T-helper 2 cell treated with Interferon-gamma antibody and Interleukin-4, amounts not matched to agents 100 ng/mL and 5 ng/mL, for 36 hours (primary cell): ENCODE data around the gene TGFBR3. TPM values are rescaled to one million over a fixed set of nuclear protein-coding genes. Genes with fewer than 3 reads are reported as not detected.

Experiments used
- intact Hi-C: fragments of 100-400 bp; cut with micrococcal nuclease; formaldehyde crosslinking; loops from one replicate; pipeline ENCODE4 v1.15.1; 2023
- total RNA-seq: library from RNA; stranded (reverse); gene quantifications from 2 replicates; pipeline ENCODE4 v1.2.3, GENCODE V29; 2022

TGFBR3 gene
- total RNA-seq, 1 donor from 2014 or later = 14.5 TPM

GRCh38 chr1:91661121-91661520 is 224.8 kb downstream of the TGFBR3 start:
- intact Hi-C loops = no loop called here

- intact Hi-C loops = no loop called here
Observed at GRCh38 chr1:91660708-91661107, 225.2 kb downstream of the TGFBR3 start.

- intact Hi-C loops = no loop called here
Observed at GRCh38 chr1:91655912-91656449, 230.0 kb downstream of the TGFBR3 start.

- intact Hi-C loops = no loop called here
Observed at GRCh38 chr1:91653183-91653582, 232.8 kb downstream of the TGFBR3 start.

- intact Hi-C loops = no loop called here
Observed at GRCh38 chr1:91651661-91652071, 234.3 kb downstream of the TGFBR3 start.

- intact Hi-C loops = no loop called here
Observed at GRCh38 chr1:91651243-91651642, 234.7 kb downstream of the TGFBR3 start.

- intact Hi-C loops = no loop called here
Observed at GRCh38 chr1:91650764-91651163, 235.2 kb downstream of the TGFBR3 start.

GRCh38 chr1:91647061-91647460 is 238.9 kb downstream of the TGFBR3 start:
- intact Hi-C loops = no loop called here

- intact Hi-C loops = no loop called here
Observed at GRCh38 chr1:91645031-91645430, 240.9 kb downstream of the TGFBR3 start.

- intact Hi-C loops = no loop called here
Observed at GRCh38 chr1:91643431-91643830, 242.5 kb downstream of the TGFBR3 start.

- intact Hi-C loops = no loop called here
Observed at GRCh38 chr1:91640877-91641526, 244.9 kb downstream of the TGFBR3 start.

- intact Hi-C loops = no loop called here
Observed at GRCh38 chr1:91637539-91637994, 248.4 kb downstream of the TGFBR3 start.

- intact Hi-C loops = no loop called here
Observed at GRCh38 chr1:91635763-91636162, 250.2 kb downstream of the TGFBR3 start.

GRCh38 chr1:91633438-91633837 is 252.5 kb downstream of the TGFBR3 start:
- intact Hi-C loops = no loop called here

- intact Hi-C loops = no loop called here
Observed at GRCh38 chr1:91631718-91632330, 254.1 kb downstream of the TGFBR3 start.

GRCh38 chr1:91630803-91631202 is 255.1 kb downstream of the TGFBR3 start:
- intact Hi-C loops = no loop called here

Other genes with a start within 250 kb of the TGFBR3 start
- gene BRDT, start 63.2 kb upstream of the TGFBR3 start, total RNA-seq = not detected in 2 replicates
- gene EPHX4, start 143.8 kb upstream of the TGFBR3 start, total RNA-seq = 0.91 and 1.6 TPM in 2 replicates
- gene SETSIP, start 189.3 kb upstream of the TGFBR3 start, total RNA-seq = not detected in 2 replicates
- gene BTBD8, start 194.2 kb upstream of the TGFBR3 start, total RNA-seq = 1.5 and 1.6 TPM in 2 replicates